Chondrocyte (in vitro differentiated cells): ENCODE results near the gene CLIC5. TPM values are rescaled to one million over a fixed set of nuclear protein-coding genes. Genes with fewer than 3 reads are reported as not detected.

Experiments used
- DNase-seq: peaks from one replicate; pipeline ENCODE4 v3.0.0; 2021; ENCODE audit warnings: mixed read lengths, low spot score
- H3K27ac Mint-ChIP-seq: one replicate; pipeline ENCODE4 v1.8.0; 2021; ENCODE audit warnings: mild to moderate bottlenecking, moderate library complexity, mixed read lengths; ENCODE audit not compliant: unreplicated experiment
- H3K27me3 Mint-ChIP-seq: 2 replicates; pipeline ENCODE4 v1.8.0; 2021; ENCODE audit warnings: low read depth, mixed read lengths
- H3K36me3 Mint-ChIP-seq: 2 replicates; pipeline ENCODE4 v1.8.0; 2021; ENCODE audit warnings: low read depth, mixed read lengths
- H3K4me1 Mint-ChIP-seq: 2 replicates; pipeline ENCODE4 v1.8.0; 2021; ENCODE audit warnings: low read depth, mild to moderate bottlenecking, mixed read lengths
- H3K4me3 Mint-ChIP-seq: one replicate; pipeline ENCODE4 v1.8.0; 2021; ENCODE audit warnings: mild to moderate bottlenecking, moderate library complexity, mixed read lengths; ENCODE audit not compliant: unreplicated experiment
- H3K9me3 Mint-ChIP-seq: 2 replicates; pipeline ENCODE4 v1.8.0; 2021; ENCODE audit warnings: low read depth, mixed read lengths
- total RNA-seq: library from RNA; stranded (reverse); gene quantifications from 3 replicates; pipeline ENCODE4 v1.2.1, GENCODE V29; 2021
- TF ChIP-seq, protein P1 (sequence below): fragments of 200-600 bp; sonication (generic); IDR thresholded peaks from 2 replicates; pipeline ENCODE4 v1.5.0; 2021; ENCODE audit warnings: antibody characterized with exemption, mild to moderate bottlenecking, moderate library complexity

Gene CLIC5
- total RNA-seq, 1 donor from 2014 or later: not detected

DNA sequence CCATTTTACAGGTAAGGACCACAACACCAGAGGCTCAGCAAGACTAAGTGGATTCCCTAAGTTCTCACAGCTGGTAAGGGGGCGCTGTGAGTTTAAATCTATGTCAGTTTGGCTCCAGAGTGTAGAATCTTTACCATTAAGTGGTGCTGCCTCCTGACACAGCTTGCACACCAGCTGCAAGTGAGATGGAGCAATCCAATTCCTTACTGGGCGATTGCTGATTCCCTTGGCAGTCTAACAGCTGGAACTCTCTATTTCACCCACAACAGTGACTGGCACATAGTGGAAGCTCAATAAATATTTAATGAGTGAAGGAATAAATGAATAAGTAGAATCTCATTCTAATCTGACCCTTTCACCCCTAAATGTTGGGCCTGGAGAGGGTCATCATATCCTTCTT is 176.7 kb downstream of the CLIC5 start:
- H3K27me3 Mint-ChIP-seq: no peaks in the 10 kb centered on the region
- peaks cover 9% of the 10 kb centered on the region for H3K4me1 Mint-ChIP-seq
- no peak overlapping the region for H3K27ac Mint-ChIP-seq
- no peaks in the 10 kb centered on the region for H3K9me3 Mint-ChIP-seq
- DNase-seq: no peak
- no peak overlapping the region for H3K4me3 Mint-ChIP-seq
- TF ChIP-seq, protein P1, sequence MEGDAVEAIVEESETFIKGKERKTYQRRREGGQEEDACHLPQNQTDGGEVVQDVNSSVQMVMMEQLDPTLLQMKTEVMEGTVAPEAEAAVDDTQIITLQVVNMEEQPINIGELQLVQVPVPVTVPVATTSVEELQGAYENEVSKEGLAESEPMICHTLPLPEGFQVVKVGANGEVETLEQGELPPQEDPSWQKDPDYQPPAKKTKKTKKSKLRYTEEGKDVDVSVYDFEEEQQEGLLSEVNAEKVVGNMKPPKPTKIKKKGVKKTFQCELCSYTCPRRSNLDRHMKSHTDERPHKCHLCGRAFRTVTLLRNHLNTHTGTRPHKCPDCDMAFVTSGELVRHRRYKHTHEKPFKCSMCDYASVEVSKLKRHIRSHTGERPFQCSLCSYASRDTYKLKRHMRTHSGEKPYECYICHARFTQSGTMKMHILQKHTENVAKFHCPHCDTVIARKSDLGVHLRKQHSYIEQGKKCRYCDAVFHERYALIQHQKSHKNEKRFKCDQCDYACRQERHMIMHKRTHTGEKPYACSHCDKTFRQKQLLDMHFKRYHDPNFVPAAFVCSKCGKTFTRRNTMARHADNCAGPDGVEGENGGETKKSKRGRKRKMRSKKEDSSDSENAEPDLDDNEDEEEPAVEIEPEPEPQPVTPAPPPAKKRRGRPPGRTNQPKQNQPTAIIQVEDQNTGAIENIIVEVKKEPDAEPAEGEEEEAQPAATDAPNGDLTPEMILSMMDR: no peak
- H3K36me3 Mint-ChIP-seq: no peaks in the 10 kb centered on the region

DNA sequence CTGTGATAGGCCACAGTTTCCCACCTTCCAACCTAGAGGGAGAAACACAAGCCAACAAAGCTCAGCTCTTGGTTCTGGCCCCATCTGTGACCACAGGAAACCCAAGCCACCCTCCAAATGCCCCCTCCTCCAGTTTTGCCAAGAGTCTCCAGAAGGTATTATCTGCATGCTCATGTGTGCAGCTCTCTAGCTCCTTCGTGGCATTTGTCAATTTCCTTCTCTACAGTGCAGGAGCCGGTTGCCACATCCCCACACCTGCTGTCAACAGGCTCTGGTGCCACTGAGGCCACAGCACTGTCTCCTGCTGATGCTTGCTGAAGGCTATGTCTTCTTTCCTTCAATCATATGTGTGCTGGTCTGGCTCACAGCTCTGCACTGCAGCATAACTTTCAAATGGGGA is 177.2 kb downstream of the CLIC5 start:
- H3K27ac Mint-ChIP-seq: no peak overlapping the region
- H3K27me3 Mint-ChIP-seq: no peaks in the 10 kb centered on the region
- no peaks in the 10 kb centered on the region for H3K36me3 Mint-ChIP-seq
- no peak overlapping the region for H3K4me3 Mint-ChIP-seq
- H3K9me3 Mint-ChIP-seq: no peaks in the 10 kb centered on the region
- H3K4me1 Mint-ChIP-seq: peaks cover 9% of the 10 kb centered on the region
- TF ChIP-seq, protein P1: no peak
- DNase-seq: no peak

DNA sequence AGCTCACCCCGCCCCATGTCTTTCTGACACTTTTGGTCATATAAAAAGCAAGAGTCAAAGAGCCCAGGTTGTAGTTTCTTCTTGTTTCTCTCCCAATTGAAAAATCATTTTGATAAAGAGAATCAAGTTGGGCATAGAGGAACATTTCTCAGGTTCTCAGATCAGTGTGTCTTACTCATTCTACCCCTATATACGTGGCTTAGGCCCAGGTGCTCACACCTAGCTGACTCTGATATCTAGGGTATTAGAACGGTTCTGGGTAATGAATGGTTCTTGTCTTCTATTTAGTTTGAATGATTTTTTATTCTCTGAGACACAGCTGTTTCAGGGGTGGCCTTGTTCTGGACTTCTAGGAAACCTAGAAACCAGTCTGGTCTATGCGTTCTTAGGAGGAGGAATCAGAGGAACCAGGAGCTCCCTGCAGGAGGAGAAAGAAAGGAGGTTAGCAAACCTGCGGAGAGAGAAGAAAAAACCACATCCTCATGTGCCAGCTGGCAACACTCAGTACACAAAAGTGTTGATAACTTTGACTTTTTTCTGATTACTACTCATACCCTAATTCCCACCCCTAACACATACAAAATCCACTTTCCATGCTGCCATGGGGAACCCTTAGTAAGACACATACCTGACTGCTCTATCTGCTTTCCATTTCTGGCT is 178.0 kb downstream of the CLIC5 start:
- Mint-ChIP-seq H3K4me1 (peaks cover 9% of the 10 kb centered on the region), H3K9me3 (no peaks in the 10 kb centered on the region), H3K36me3 (no peaks in the 10 kb centered on the region), H3K27me3 (no peaks in the 10 kb centered on the region), H3K4me3 (no peak overlapping the region), H3K27ac (no peak overlapping the region)
- no peak for DNase-seq
- TF ChIP-seq, protein P1: no peak

DNA sequence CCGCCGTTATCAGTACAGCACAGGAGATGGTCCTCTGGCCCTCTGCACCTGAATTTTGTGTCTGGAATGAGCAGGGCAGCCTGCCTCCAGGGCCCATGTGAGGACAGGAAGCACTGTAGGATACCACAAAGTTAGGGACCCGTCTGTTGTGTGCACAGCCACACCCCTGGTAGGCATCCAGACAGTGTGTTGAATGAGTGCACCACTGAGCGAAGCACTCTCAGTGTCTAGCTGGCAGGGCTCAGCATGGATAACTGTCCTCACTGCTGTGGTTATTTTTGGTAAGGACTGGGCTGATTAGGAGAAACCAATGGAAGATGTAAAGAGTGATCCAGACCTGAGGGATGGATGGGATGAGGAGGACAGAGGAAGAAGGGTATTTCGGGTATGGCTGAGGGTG is 178.7 kb downstream of the CLIC5 start:
- no peak for DNase-seq

DNA sequence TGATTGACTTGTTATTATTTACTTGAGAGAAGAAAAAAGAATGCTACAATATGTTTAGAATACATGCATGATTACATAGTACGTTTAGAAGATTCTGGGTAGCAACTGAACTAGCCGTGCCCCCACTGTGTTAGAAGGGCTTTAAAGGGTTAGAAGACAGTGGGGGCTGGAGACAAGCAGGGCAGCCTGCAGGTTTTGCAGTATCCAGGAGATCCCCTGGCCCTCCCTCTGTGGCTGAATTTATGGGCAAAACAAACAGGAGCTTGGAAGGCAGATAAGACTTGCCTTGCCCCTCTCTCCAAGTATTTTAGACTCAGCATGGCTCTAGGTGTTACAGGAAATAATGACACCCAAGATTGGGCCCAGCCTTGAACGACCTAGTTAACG is 179.2 kb downstream of the CLIC5 start:
- TF ChIP-seq, protein P1: no peak
- no peaks in the 10 kb centered on the region for H3K27me3 Mint-ChIP-seq
- no peaks in the 10 kb centered on the region for H3K36me3 Mint-ChIP-seq
- no peak overlapping the region for H3K27ac Mint-ChIP-seq
- no peaks in the 10 kb centered on the region for H3K9me3 Mint-ChIP-seq
- peaks cover 9% of the 10 kb centered on the region for H3K4me1 Mint-ChIP-seq
- H3K4me3 Mint-ChIP-seq: no peak overlapping the region
- no peak for DNase-seq

More for the DNA sequence above, 178.7 kb downstream of the CLIC5 start:
- H3K4me3 Mint-ChIP-seq: no peak overlapping the region
- no peaks in the 10 kb centered on the region for H3K36me3 Mint-ChIP-seq
- TF ChIP-seq, protein P1: no peak
- H3K9me3 Mint-ChIP-seq: no peaks in the 10 kb centered on the region
- H3K4me1 Mint-ChIP-seq: peaks cover 9% of the 10 kb centered on the region
- H3K27ac Mint-ChIP-seq: no peak overlapping the region
- H3K27me3 Mint-ChIP-seq: no peaks in the 10 kb centered on the region
